Activated CD4-positive, alpha-beta T cell treated with anti-CD3 and anti-CD28 coated beads for 36 hours (primary cell): ENCODE results near the gene PCLO. TPM values are rescaled to one million over a fixed set of nuclear protein-coding genes. Genes with fewer than 3 reads are reported as not detected.

Experiments used
- ATAC-seq: fragments of 200-7000 bp; cut with Tn5 transposase; one replicate; pipeline ENCODE4 v1.10.0; 2021; ENCODE audit warnings: mild to moderate bottlenecking, moderate library complexity
- CTCF ChIA-PET: fragments of 350-600 bp; sonication (Branson Sonifier 250); formaldehyde crosslinking; loops from one replicate; lab custom pipeline; 2021; ENCODE audit warnings: antibody characterized with exemption; lab: Charles Lee
- POLR2A ChIA-PET: fragments of 350-600 bp; sonication (Branson Sonifier 250); formaldehyde crosslinking; loops from one replicate; lab custom pipeline; 2021; ENCODE audit warnings: antibody characterized with exemption, inconsistent platforms; lab: Charles Lee
- DNase-seq: peaks from one replicate; pipeline ENCODE4 v3.0.0-alpha.2; 2020
- H3K27ac Mint-ChIP-seq: one replicate; pipeline ENCODE4 v1.8.0; 2021; ENCODE audit warnings: mixed read lengths
- H3K27me3 Mint-ChIP-seq: one replicate; pipeline ENCODE4 v1.8.0; 2021; ENCODE audit warnings: mixed read lengths
- H3K36me3 Mint-ChIP-seq: one replicate; pipeline ENCODE4 v1.8.0; 2021; ENCODE audit warnings: low read depth, mixed read lengths
- H3K4me1 Mint-ChIP-seq: one replicate; pipeline ENCODE4 v1.8.0; 2021; ENCODE audit warnings: mixed read lengths
- H3K4me3 Mint-ChIP-seq: one replicate; pipeline ENCODE4 v1.8.0; 2021; ENCODE audit warnings: mild to moderate bottlenecking, moderate library complexity, mixed read lengths
- H3K9me3 Mint-ChIP-seq: one replicate; pipeline ENCODE4 v1.8.0; 2021; ENCODE audit warnings: low read depth, mixed read lengths
- intact Hi-C, 2 experiments: fragments of 100-400 bp; cut with DNase I in 1 of 2; cut with micrococcal nuclease in 1 of 2; formaldehyde crosslinking; loops; one replicate each; pipeline versions ENCODE4 v1.14.2 to v1.15.1; 2022 to 2024; cut with DNase I, micrococcal nuclease
- total RNA-seq, 2 experiments: library from RNA; stranded (reverse); gene quantifications; one replicate each; pipeline ENCODE4 v1.2.3, GENCODE V29; 2021

PCLO gene
- total RNA-seq, 2 experiments from 2014 or later = under 0.01 TPM; not detected in 1

DNA sequence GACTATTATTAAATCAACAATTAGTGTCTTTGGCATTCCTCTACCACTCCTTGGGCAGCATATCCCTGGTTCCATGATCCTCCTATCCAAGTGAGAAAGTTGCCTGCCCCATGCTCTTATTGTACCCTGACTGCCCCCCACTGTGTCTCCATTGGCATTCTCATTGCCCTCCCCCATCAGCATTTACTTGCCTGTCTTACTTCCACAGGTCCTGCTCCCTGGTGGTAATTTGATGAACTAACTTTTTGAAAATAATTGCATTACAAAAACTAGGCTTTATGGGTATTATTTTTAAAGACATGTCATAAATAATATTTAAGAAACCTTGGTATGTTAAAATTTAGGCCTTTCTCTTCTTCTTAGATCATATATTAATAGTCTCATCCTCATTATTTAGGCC is 346.4 kb downstream of the PCLO start:
- H3K27me3 Mint-ChIP-seq = no peaks in the 10 kb centered on the region
- H3K27ac Mint-ChIP-seq = no peak overlapping the region
- ChIA-PET POLR2A (no interaction called here), CTCF (no interaction called here)
- no peaks in the 10 kb centered on the region for H3K36me3 Mint-ChIP-seq
- no peaks in the 10 kb centered on the region for H3K9me3 Mint-ChIP-seq
- H3K4me1 Mint-ChIP-seq = no peaks in the 10 kb centered on the region
- no peak overlapping the region for H3K4me3 Mint-ChIP-seq
- intact Hi-C loops = loop anchor here in 1 of 2 experiments (10.0 kb wide), 1 partner anchor 359 kb away; no protein-coding TSS in a partner anchor
- ATAC-seq (no peak), DNase-seq (no peak)

DNA sequence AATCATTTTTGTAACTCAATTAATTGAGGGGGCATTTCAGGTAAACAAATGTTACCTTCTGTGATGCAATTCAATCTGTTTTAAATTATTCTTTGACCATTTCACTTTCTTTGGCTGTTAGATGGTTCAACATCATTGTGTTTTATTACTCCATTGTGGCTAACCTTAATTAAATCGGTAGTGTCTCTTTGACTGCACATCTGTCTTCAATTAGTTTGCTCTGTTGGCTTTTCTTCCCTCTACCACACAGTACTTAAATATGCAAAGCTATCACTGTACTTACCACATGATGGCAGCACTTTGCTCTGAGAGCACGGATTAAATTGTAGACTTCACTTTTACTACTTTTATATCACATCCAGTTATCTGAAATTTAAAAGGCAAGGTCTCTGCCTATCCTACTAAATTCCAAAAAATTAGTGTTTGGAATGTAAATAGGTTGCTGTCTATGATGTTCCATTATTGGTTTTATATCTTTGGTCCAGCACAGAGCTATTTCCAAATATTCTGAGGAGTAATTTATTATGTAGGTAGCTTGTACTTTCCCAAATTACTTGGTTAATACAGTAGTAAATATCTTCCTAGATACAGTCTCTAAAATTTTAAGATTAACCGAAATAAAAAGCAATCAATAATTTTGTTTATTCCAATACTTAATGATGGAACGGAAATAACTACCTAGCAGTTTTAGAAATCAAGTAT is 352.0 kb downstream of the PCLO start:
- intact Hi-C loops = loop anchor here in 1 of 2 experiments (10.0 kb wide), 1 partner anchor 364 kb away; no protein-coding TSS in a partner anchor
- Mint-ChIP-seq H3K36me3 (no peaks in the 10 kb centered on the region), H3K27ac (no peak overlapping the region), H3K4me3 (no peak overlapping the region), H3K9me3 (no peaks in the 10 kb centered on the region), H3K4me1 (no peaks in the 10 kb centered on the region), H3K27me3 (no peaks in the 10 kb centered on the region)
- ChIA-PET POLR2A (no interaction called here), CTCF (interaction anchor here (0.7 to 1.5 kb wide), 2 partner anchors 12 to 746 kb away, joined by 3 read pairs; no protein-coding TSS in a partner anchor)
- ATAC-seq (no peak), DNase-seq (peak; percentile 4)

DNA sequence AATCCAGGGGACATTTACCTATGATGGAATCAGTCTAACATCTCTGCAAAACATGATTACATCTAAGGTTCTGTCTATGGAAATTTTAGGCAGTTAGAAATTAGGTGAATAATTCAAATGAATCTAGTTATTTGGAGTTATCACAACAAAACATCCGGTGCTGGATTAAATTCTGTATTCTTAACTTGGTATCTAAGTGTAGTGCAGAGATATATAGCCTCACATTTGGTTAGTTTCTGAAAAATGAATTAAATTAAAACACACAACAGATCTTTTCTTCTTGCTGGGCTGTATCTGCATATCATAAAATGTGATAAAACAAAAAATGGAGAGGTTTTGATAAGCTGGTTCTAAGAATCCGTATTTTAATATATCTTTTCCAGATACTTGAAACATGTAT is 354.1 kb downstream of the PCLO start:
- ChIA-PET POLR2A (no interaction called here), CTCF (no interaction called here)
- Mint-ChIP-seq H3K9me3 (no peaks in the 10 kb centered on the region), H3K4me1 (no peaks in the 10 kb centered on the region), H3K36me3 (no peaks in the 10 kb centered on the region), H3K27me3 (no peaks in the 10 kb centered on the region), H3K4me3 (no peak overlapping the region), H3K27ac (no peak overlapping the region)
- DNase-seq = no peak
- no peak for ATAC-seq
- intact Hi-C loops = no loop called here

DNA sequence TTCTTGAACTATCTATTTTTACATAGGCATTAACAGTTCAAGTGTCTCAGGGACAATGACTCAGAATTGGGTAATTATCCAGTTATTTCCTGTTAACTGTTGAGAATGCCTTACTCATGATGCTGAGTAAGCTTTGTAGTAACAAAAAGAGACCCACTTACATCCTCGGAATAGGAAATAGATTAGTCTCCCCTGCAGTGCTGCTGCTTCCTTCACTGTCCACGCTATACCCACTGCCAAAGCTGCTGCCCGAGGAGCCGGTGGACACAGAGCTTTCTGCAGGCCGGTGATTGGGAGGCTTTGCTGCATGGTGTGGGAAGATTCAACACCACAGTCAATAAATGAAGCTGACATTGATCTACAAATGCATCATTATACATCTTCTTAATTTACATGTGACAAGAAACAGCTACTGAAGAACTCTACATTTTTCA is 357.1 kb downstream of the PCLO start:
- H3K4me3 Mint-ChIP-seq = no peak overlapping the region
- no peaks in the 10 kb centered on the region for H3K36me3 Mint-ChIP-seq
- H3K9me3 Mint-ChIP-seq = no peaks in the 10 kb centered on the region
- intact Hi-C loops = no loop called here
- DNase-seq (no peak), ATAC-seq (no peak)
- ChIA-PET CTCF (no interaction called here), POLR2A (no interaction called here)
- H3K27me3 Mint-ChIP-seq = no peaks in the 10 kb centered on the region
- H3K4me1 Mint-ChIP-seq = no peaks in the 10 kb centered on the region
- no peak overlapping the region for H3K27ac Mint-ChIP-seq

DNA sequence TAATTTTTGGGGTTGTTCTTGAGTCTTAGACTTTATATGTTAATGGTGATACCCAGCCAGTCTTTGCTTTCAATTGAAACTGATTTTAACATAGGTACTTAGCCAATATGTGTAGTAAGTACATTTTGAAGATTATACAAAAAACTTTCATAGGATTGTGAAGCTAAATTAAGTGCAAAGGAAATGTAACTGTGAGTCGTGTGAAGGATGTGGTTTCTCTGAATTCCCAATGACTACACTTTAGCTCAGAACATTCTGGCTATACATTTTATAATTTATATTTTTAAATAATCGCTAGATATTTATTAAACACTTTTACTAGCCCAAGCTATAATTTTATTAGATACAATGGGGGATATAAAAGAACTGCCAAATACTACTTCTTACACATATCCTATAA is 359.3 kb downstream of the PCLO start:
- Mint-ChIP-seq H3K4me1 (no peaks in the 10 kb centered on the region), H3K27ac (no peak overlapping the region), H3K36me3 (no peaks in the 10 kb centered on the region), H3K4me3 (no peak overlapping the region), H3K27me3 (no peaks in the 10 kb centered on the region), H3K9me3 (no peaks in the 10 kb centered on the region)
- CTCF ChIA-PET = interaction anchor here (1.1 kb wide), 1 partner anchor 63 kb away, joined by 3 read pairs; no protein-coding TSS in a partner anchor
- no peak for DNase-seq
- POLR2A ChIA-PET = no interaction called here
- ATAC-seq = no peak
- intact Hi-C loops = no loop called here

DNA sequence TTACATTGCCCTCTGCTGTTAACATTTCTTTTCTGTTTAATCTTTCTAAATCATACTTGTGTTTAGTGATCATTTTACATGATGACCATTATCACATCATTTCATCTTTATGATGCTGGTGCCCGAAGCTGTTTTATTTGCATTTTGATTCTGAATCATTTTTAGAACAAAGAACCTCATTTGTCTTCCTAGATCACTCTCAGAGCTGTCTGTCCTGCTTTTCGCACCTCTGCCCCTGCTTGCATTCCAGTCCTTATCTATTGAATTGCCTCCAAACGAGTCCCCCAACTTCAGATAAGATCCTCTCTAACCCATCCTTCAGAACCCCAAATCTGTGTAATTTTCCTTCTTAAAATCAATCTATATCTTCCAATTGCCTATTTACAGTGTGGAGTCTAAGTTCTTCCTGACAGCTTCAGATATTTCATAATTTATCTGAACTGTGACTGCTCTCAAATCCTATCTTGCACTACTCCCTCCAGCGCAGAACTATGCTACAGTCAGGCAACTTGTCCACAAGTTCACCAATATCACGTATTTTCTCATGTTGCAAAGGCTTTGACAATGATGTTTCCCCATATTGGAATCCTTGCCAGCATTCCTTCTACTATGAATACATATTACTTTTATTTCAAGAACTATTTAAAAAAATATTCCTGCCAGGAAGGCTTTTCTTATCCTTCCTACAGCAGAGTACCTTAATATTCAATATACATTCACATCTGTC is 372.6 kb downstream of the PCLO start:
- intact Hi-C loops = no loop called here
- Mint-ChIP-seq H3K27ac (no peak overlapping the region), H3K4me1 (no peaks in the 10 kb centered on the region), H3K9me3 (peaks cover 7% of the 10 kb centered on the region), H3K4me3 (no peak overlapping the region), H3K36me3 (no peaks in the 10 kb centered on the region), H3K27me3 (no peaks in the 10 kb centered on the region)
- ChIA-PET POLR2A (no interaction called here), CTCF (interaction anchor here (0.6 kb wide), 1 partner anchor 417 kb away, joined by 3 read pairs; no protein-coding TSS in a partner anchor)
- ATAC-seq (no peak), DNase-seq (no peak)

DNA sequence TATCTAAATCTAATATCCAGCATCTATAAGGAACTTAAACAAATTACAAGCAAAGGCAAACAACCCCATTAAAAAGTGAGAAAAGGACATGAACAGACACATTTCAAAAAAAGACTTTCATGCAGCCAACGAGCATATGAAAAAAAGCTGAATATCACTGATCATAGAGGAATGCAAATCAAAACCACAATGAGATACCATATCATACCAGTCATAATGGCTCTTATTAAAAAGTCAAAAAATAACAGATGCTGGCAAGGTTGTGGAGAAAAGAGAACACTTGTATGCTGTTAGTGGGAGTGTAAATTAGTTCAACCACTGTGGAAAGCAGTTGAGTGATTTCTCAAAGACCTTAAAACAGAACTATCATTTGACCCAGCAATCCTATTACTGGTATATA is 384.7 kb downstream of the PCLO start:
- Mint-ChIP-seq H3K4me3 (no peak overlapping the region), H3K27me3 (no peaks in the 10 kb centered on the region), H3K4me1 (no peaks in the 10 kb centered on the region), H3K36me3 (no peaks in the 10 kb centered on the region), H3K27ac (no peak overlapping the region), H3K9me3 (peaks cover 2% of the 10 kb centered on the region)
- ATAC-seq = no peak
- intact Hi-C loops = no loop called here
- ChIA-PET POLR2A (no interaction called here), CTCF (no interaction called here)
- DNase-seq = no peak

DNA sequence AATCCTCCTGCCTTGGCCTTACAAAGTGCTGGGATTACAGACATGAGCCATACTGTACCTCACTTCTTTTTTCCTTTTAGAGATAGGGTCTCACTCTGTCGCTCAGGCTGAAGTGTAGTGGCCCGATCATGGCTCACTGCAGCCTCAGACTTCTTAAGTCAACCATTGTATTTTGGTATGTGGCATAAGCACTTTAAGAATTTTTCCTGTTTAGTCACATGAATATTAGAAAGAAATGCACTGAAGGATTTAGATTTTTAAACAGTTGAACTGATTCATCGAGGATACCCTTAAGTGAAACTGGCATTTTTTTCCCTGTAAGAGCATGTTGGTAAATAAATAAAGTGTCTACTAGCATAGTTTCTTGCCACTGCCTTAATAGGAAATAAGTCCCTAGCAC is 399.8 kb downstream of the PCLO start:
- no peak for ATAC-seq
- CTCF ChIA-PET = no interaction called here
- POLR2A ChIA-PET = no interaction called here
- Mint-ChIP-seq H3K4me3 (no peak overlapping the region), H3K4me1 (no peaks in the 10 kb centered on the region), H3K27me3 (no peaks in the 10 kb centered on the region), H3K27ac (no peak overlapping the region), H3K36me3 (no peaks in the 10 kb centered on the region), H3K9me3 (peaks cover 2% of the 10 kb centered on the region)
- DNase-seq = no peak
- intact Hi-C loops = no loop called here

DNA sequence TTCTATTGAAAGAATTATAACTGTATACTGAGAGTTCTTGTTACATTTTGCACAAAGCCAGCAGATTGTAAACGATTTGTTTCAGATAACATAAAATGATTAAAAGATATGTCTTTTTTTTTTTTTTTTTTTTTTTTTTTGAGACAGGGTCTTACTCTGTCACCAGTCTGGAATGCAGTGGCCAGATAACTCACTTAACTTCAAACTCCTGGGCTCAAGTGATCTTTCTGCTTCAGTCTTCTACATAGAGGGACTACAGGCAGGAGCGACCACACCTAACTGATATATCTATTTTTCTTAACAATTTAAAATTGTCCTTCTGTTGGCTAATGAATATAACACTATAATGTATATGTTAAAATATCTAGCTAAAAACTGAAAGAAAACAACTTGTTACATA is 401.9 kb downstream of the PCLO start:
- CTCF ChIA-PET = no interaction called here
- Mint-ChIP-seq H3K4me1 (no peaks in the 10 kb centered on the region), H3K36me3 (no peaks in the 10 kb centered on the region), H3K4me3 (no peak overlapping the region), H3K27ac (no peak overlapping the region), H3K9me3 (peaks cover 2% of the 10 kb centered on the region), H3K27me3 (no peaks in the 10 kb centered on the region)
- no peak for DNase-seq
- ATAC-seq = no peak
- POLR2A ChIA-PET = no interaction called here
- intact Hi-C loops = no loop called here

DNA sequence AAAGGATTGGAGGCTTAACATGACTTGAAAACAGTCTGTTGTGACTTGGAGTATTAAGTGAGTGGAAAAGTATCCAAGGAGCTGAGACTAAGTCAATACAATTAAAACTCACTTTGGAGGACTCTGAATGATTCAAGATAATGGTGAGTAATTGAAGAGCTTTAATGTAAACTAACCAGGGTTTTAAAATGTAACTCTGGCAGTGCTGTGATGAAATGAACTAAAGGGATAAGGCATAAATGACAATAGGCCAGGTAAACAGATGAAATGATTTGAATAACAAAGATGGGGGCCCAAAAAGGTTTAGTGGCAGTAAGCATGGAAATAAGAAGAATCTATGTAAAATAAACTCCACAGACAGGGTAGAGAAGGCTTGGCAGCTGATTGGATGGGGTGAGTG is 402.6 kb downstream of the PCLO start:
- POLR2A ChIA-PET = no interaction called here
- no peak for DNase-seq
- H3K27me3 Mint-ChIP-seq = no peaks in the 10 kb centered on the region
- no peak overlapping the region for H3K4me3 Mint-ChIP-seq
- H3K27ac Mint-ChIP-seq = no peak overlapping the region
- intact Hi-C loops = no loop called here
- no peaks in the 10 kb centered on the region for H3K4me1 Mint-ChIP-seq
- no peaks in the 10 kb centered on the region for H3K36me3 Mint-ChIP-seq
- ATAC-seq = no peak
- CTCF ChIA-PET = no interaction called here
- peaks cover 2% of the 10 kb centered on the region for H3K9me3 Mint-ChIP-seq

DNA sequence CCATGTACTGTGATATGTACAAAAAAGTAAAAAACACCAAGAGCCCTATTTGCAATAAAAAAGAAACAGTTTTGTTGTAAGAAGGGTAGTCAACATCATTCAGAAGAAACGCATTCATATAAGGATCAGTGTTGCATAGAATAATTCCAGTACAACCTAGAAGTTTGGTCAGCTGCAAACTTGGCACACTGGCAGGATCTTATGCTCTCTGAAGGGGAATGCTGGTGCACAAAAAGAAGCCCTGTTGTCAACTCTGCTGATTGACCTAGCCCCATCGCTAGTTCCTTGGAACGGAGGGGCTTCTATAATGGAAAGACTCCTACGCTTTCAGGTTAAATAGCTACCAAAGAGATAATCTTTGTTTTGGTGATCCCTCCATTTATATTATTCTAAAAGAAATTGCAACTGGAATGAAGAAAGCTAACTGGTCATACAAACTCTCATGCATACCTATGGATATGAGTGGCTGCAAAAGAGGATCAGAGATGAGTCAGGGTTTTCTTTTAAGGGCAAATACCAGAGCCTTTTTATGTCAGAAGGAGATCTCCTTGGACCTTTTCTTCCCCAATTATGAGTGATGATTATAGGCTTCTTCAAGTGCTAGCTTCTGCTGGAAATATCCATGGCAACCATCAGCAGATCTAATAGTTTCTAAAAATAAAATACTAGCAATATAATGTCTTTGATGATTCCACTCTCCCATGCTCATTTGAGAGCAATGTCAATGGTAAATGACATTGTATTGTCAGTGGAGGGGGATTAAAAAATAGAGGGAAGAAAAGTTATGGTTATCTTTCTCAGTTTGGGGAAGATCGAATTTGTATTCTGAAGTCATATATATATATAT is 406.8 kb downstream of the PCLO start:
- Mint-ChIP-seq H3K27me3 (no peaks in the 10 kb centered on the region), H3K27ac (no peak overlapping the region), H3K4me1 (no peaks in the 10 kb centered on the region), H3K9me3 (no peaks in the 10 kb centered on the region), H3K36me3 (no peaks in the 10 kb centered on the region), H3K4me3 (no peak overlapping the region)
- DNase-seq = no peak
- intact Hi-C loops = no loop called here
- no peak for ATAC-seq
- ChIA-PET CTCF (no interaction called here), POLR2A (no interaction called here)
